GM12892 (cell line): Measurements from ENCODE around the gene RECK.

Experiments
- POLR2A ChIP-seq: IDR thresholded peaks from 2 replicates; pipeline ENCODE4 v1.6.1; 2011; ENCODE audit warnings: low read depth, low read length, control low read depth
- POLR2AphosphoS5 ChIP-seq: IDR thresholded peaks from 2 replicates; pipeline ENCODE4 v1.6.1; 2011; ENCODE audit warnings: low read depth, low read length, control low read depth
- TAF1 ChIP-seq: IDR thresholded peaks from 2 replicates; pipeline ENCODE4 v1.6.1; 2011; ENCODE audit warnings: low read depth, mild to moderate bottlenecking, control low read depth, low read length, borderline replicate concordance

GRCh38 chr9:36100532-36100931 lies 63.8 kb downstream of the RECK start:
- TF ChIP-seq POLR2A (no peak), POLR2AphosphoS5 (no peak), TAF1 (no peak)
